ENCODE results near the gene RRP7A.
"Not testable (repeated sequence)": the region's sequence is repeated elsewhere in the genome, so short reads cannot be mapped to it uniquely, and the experiment has no call there.

The RRP7A gene

GRCh38 chr22:42495533-42496141 is 24.0 kb downstream of the RRP7A start:
- DNase-seq (ENCODE audit: low spot score) = not testable (repeated sequence)

GRCh38 chr22:42493393-42493792 is 26.2 kb downstream of the RRP7A start:
- DNase-seq (ENCODE audit: low spot score) = no peak

DNA sequence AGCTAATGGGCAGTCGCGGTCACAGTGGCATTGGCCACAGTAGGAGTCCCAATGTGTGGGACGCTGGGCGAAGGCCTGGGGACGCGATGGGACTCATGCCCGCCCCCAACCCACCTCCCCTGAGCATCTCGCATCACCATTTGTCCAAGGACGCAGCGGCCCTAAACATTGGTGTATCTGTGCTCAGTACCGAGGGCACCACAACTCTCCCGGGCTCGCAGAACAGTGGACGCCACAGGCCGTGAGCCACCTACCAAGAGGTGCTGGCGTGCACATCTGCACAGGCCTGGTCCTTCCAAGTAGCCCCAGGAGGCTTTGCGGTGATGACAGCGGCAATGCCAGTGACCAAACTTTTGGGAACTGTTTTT is 27.3 kb downstream of the RRP7A start:
- no peak for DNase-seq (ENCODE audit: low spot score)

DNA sequence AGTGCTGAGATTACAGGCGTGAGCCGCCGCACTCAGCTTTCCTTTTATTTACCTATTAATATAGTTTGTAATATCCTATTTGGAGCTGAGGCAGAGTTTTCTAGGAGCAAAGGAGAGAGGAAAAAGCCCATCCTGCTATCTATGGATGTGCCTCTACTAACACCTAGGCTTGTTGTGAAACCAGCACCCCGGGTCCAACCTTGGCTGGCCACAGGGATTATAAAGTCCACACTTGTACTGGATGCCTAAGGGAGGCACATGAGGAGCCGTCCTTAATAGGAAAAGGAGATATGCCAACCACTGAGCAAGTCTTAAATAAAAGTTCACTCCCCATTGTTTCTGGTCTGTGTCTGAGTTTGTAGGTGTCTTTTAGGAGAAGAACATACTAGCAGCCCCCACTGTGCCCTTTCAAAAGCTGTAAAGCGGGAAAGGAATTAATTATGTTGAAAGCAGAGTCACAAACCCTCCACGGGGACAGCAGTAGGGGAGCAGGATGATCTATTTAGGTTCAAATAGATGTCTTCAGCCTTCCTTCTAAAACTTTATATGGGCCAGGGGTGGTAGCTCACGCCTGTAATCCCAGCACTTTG is 29.3 kb downstream of the RRP7A start:
- no peak for DNase-seq (ENCODE audit: low spot score)

DNA sequence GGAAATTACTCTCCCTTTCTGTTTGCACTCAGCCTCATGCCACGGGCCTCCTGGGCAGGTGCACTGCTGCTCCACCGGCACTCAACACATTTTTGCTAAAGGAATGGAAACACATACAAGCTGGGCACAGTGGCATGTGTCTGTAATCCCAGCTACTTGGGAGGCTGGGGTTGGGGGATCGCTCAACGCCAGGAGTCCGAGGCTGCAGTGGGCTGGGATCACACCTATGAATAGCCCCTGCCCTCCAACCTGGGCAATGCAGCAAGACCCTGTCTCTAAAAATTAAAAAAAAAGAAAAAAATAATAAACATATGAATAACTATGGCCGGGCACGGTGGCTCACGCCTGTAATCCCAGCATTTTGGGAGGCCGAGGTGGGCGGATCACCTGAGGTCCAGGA is 30.6 kb downstream of the RRP7A start:
- no peak for DNase-seq (ENCODE audit: low spot score)

GRCh38 chr22:42484506-42484905 is 35.1 kb downstream of the RRP7A start:
- DNase-seq (ENCODE audit: low spot score) = no peak

DNA sequence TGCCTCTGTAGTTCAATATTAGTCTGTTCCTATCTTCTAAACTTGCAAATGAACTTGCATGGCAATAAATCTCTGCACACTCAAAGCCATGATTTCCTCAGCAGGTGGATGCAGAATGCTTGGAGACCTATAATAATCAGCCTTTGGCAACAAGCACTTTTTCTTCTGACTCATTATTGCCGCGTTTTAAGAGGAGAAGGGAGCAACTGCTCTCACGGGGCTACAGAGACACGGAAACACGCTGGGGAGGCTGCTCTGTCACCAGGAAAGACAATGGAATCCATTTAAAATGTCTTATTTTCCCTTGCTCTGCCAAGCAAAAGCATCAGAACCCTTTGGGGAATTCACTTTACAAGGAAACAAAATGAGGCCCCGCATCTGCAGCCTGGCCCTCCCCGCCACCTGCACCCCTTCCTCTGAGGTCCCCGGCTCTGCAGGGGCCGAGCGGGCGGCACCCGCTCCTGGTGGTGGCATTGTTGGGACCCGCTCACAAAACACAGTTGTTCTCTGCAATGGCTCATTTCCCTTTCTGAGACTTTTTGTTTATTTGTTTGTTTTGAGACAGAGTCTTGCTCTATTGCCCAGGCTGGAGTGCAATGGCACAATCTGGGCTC is 35.9 kb downstream of the RRP7A start:
- not testable (repeated sequence) for DNase-seq (ENCODE audit: low spot score)

DNA sequence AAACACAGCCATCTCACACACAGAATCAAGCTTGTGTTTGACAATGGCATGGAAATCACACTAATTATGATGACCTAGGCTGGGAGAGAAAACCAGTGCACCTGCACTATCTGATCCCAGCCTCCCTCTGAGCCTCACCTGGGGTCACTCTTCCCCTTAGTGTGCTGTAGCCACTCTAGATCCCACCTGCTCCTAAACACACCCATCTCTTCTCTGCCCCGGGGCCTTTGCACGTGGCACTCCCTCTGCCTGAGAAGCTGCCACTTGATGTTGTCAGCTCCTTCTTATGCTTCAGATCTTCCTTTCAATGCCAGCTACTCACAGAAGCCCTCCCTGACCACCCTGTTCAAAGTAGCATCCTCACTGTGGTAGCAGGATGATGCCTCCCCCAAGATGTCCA is 44.5 kb downstream of the RRP7A start:
- no peak for DNase-seq (ENCODE audit: low spot score)

DNA sequence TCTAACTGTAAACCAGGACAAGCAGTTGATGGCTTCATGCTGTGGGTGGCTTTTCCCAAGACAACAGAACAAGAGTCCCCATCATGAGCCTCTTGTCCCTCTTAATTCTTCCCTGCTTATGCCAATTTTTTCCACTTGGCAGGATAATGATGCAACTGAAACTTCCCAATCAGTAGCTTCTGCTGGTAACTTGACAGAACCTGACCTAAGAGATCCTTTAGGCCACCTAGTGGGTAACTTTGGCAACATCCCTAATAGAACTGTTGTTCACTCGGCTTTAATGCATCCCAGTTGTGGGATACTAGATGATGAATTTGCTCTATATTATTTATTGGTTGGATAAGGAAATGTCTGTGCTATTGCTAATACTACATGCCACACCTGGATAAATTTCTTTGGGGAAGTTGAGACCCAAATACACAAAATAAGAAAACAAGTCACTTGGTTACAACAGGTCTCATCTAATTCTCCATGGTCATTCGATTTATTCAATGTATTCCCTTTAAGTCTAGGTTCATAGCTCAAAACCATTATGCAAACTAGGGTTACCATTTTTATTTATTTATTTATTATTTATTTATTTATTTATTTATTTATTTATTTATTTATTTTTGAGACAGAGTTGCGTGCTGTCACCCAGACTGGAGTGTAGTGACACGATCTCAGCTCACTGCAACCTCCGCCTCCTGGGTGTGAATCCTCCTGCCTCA is 46.0 kb downstream of the RRP7A start:
- peak; percentile 35 for DNase-seq (ENCODE audit: low spot score)

GRCh38 chr22:42472671-42473070 is 46.9 kb downstream of the RRP7A start:
- DNase-seq (ENCODE audit: low spot score) = no peak

DNA sequence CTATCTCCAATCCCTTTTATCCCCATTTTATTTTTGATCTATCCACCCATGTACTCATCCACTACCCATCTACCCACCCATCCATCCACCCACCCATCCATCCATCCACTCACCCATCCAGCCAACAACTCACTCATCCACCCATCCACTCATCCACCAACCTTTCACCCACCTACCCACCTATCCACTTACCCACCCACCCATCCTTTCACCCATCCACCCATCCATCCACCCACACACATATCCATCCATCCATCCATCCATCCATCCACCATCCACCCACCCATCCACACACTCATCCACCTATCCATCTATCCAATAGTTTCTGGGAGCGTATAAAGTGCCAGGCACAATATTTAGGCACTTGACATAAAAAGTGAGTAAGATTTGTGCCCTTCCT is 48.2 kb downstream of the RRP7A start:
- no peak for DNase-seq (ENCODE audit: low spot score)

DNA sequence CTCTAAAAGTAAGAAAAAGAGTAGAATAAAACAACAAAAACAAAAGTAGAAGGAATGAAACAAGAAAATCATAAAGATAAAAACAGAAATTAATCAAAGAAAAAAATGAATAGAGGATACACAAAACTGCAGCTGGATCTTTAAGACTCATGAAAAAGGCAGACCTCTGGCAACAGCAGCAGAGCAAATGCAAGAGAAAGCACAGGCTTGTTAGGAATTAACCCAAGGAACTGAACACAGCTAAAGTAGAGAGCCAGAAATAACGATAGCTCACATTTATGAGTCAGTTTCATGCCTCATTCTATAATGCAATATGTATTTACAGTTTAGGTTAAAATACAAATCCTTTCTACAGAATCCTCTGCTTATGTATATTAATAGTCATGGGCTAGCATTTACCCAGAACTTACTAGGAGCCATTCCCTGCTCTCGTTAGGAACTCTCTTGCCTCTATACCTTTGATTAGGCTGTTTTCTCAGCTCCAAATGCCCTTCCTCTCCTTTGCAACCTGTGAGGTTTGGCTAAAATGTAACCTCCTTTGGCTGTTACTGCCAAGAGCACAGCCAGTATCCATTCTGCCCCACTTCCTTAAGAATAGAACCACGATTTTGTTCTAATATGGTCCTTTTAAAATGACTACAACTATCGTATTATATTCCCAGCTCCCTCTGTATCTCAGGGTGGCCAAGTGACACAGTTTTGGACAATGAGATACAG is 49.1 kb downstream of the RRP7A start:
- no peak for DNase-seq (ENCODE audit: low spot score)

DNA sequence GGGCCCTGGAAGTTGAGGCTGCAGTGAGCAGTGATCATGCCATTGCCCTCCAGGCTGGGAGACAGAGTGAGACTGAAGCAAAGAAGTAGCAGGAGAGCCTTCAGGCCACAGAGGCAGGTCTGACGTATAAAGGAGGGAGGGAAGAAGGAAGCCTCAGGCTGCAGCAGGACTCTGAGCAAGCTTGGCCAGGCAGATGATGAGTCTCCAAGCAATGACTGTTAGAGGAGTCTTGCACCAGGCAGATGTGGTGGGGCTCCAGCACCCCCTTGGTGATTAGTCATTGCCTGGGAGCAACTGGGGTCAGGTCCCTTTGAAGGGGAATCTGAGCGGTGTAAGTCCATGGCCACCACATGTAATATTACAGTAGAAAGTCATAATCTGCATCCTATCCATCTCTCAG is 50.8 kb downstream of the RRP7A start:
- no peak for DNase-seq (ENCODE audit: low spot score)

DNA sequence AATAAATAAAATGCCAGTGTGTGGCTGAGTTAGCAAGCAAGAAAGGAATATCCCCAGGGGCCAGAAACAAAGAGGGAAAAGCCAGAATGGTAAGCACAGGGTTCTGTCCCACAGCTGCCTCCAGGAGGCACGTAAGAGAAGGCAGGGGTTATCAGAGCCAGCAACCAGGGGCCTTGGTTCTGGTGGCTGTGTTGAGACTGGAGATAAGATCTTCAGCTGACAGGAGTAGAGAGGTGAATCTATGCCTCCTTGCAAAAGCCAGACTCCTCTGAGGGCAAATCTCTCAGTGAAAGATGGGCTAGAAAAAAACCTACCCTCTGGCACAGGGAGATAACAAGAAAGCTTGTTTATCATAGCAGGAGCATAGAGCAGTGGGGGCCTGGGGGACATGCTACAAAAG is 57.6 kb downstream of the RRP7A start:
- DNase-seq (ENCODE audit: low spot score) = no peak

- no peak for DNase-seq (ENCODE audit: low spot score)
Measured at GRCh38 chr22:42461511-42461910, 58.1 kb downstream of the RRP7A start.

Data from CD4-positive, alpha-beta T cell treated with Interleukin-15 for 4 hours (primary cell).